ENCODE data around the gene SNUPN.

The SNUPN gene

GRCh38 chr15:75594276-75594675, 31.2 kb downstream of the SNUPN start:
- Histone ChIP-seq H3K27me3 (replicated peaks; ENCODE audit: insufficient read depth, low read length) (no peaks in the 10 kb centered on the region), H3K9me3 (replicated peaks; ENCODE audit: insufficient read depth, low read length) (no peaks in the 10 kb centered on the region), H3K4me3 (ENCODE audit: low read length) (no peak overlapping the region), H2AFZ (ENCODE audit: low read length) (no peak overlapping the region), H3K4me1 (ENCODE audit: low read length) (peaks cover 6% of the 10 kb centered on the region; the same call in 1 of the 2 replicates), H3F3A (ENCODE audit: insufficient read depth, low read length) (no peaks in the 10 kb centered on the region), H3K9me2 (replicated peaks; ENCODE audit: insufficient read depth, low read length) (no peaks in the 10 kb centered on the region), H3K36me3 (replicated peaks; ENCODE audit: insufficient read depth, low read length) (no peaks in the 10 kb centered on the region), H3K4me2 (ENCODE audit: low read depth, low read length) (no peak overlapping the region), H3K79me2 (ENCODE audit: low read length) (no peaks in the 10 kb centered on the region), H3K9ac (ENCODE audit: low read length) (no peak overlapping the region), H3K27ac (ENCODE audit: low read length) (no peak overlapping the region), H4K20me1 (ENCODE audit: insufficient read depth, low read length) (no peaks in the 10 kb centered on the region)
- no peak for DNase-seq
- TF ChIP-seq, protein P1, sequence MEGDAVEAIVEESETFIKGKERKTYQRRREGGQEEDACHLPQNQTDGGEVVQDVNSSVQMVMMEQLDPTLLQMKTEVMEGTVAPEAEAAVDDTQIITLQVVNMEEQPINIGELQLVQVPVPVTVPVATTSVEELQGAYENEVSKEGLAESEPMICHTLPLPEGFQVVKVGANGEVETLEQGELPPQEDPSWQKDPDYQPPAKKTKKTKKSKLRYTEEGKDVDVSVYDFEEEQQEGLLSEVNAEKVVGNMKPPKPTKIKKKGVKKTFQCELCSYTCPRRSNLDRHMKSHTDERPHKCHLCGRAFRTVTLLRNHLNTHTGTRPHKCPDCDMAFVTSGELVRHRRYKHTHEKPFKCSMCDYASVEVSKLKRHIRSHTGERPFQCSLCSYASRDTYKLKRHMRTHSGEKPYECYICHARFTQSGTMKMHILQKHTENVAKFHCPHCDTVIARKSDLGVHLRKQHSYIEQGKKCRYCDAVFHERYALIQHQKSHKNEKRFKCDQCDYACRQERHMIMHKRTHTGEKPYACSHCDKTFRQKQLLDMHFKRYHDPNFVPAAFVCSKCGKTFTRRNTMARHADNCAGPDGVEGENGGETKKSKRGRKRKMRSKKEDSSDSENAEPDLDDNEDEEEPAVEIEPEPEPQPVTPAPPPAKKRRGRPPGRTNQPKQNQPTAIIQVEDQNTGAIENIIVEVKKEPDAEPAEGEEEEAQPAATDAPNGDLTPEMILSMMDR (IDR thresholded peaks at IDR 0.05; ENCODE audit: low read length) = no peak
- TF ChIP-seq EZH2phosphoT487 (IDR thresholded peaks at IDR 0.05; ENCODE audit: low read length) (no peak), EZH2 (optimal IDR thresholded peaks at IDR 0.05; ENCODE audit: low read depth, low read length) (no peak)

GRCh38 chr15:75591655-75592364, 33.7 kb downstream of the SNUPN start:
- no peaks in the 10 kb centered on the region for H3K9me2 ChIP-seq (replicated peaks; ENCODE audit: insufficient read depth, low read length)
- no peaks in the 10 kb centered on the region for H3K9me3 ChIP-seq (replicated peaks; ENCODE audit: insufficient read depth, low read length)
- H3K79me2 ChIP-seq (ENCODE audit: low read length) = no peaks in the 10 kb centered on the region
- H4K20me1 ChIP-seq (ENCODE audit: insufficient read depth, low read length) = no peaks in the 10 kb centered on the region
- no peak overlapping the region for H3K9ac ChIP-seq (ENCODE audit: low read length)
- H3K36me3 ChIP-seq (replicated peaks; ENCODE audit: insufficient read depth, low read length) = no peaks in the 10 kb centered on the region
- H3K27ac ChIP-seq (ENCODE audit: low read length) = no peak overlapping the region
- no peaks in the 10 kb centered on the region for H3F3A ChIP-seq (ENCODE audit: insufficient read depth, low read length)
- no peaks in the 10 kb centered on the region for H3K27me3 ChIP-seq (replicated peaks; ENCODE audit: insufficient read depth, low read length)
- H3K4me1 ChIP-seq (ENCODE audit: low read length) = peaks cover 6% of the 10 kb centered on the region; the same call in 1 of the 2 replicates
- H3K4me2 ChIP-seq (ENCODE audit: low read depth, low read length) = no peak overlapping the region
- DNase-seq = no peak
- no peak overlapping the region for H2AFZ ChIP-seq (ENCODE audit: low read length)
- no peak overlapping the region for H3K4me3 ChIP-seq (ENCODE audit: low read length)
- TF ChIP-seq, protein P1 (IDR thresholded peaks at IDR 0.05; ENCODE audit: low read length) = no peak

DNA sequence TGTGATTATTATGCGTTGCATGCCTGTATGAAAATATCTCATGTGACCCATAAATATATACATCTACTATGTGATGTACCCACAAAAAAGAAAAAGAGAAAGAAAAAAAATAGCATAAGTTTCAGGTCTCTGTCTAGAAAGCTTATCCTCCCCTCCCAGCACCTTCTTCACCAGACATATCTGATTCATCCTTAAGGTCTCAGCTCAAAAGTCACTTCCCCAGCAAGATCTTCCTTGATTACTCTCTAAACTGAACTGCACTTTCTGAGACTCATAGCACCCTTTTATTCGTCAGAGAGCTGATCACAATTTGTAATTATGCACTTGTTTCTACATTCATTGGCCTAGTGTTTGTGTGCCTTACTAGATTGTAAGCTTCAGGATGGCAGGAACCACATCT, 35.3 kb downstream of the SNUPN start:
- no peak for DNase-seq
- H3K9ac ChIP-seq (ENCODE audit: low read length) = no peak overlapping the region
- H4K20me1 ChIP-seq (ENCODE audit: insufficient read depth, low read length) = no peaks in the 10 kb centered on the region
- no peak for TF ChIP-seq EZH2phosphoT487 (IDR thresholded peaks at IDR 0.05; ENCODE audit: low read length)
- no peak for TF ChIP-seq EZH2 (optimal IDR thresholded peaks at IDR 0.05; ENCODE audit: low read depth, low read length)
- TF ChIP-seq, protein P1 (IDR thresholded peaks at IDR 0.05; ENCODE audit: low read length) = no peak
- no peaks in the 10 kb centered on the region for H3K36me3 ChIP-seq (replicated peaks; ENCODE audit: insufficient read depth, low read length)
- peaks cover 6% of the 10 kb centered on the region; the same call in 1 of the 2 replicates for H3K4me1 ChIP-seq (ENCODE audit: low read length)
- H3F3A ChIP-seq (ENCODE audit: insufficient read depth, low read length) = no peaks in the 10 kb centered on the region
- no peaks in the 10 kb centered on the region for H3K79me2 ChIP-seq (ENCODE audit: low read length)
- H3K9me2 ChIP-seq (replicated peaks; ENCODE audit: insufficient read depth, low read length) = no peaks in the 10 kb centered on the region
- H3K4me3 ChIP-seq (ENCODE audit: low read length) = no peak overlapping the region
- no peak overlapping the region for H3K4me2 ChIP-seq (ENCODE audit: low read depth, low read length)
- H2AFZ ChIP-seq (ENCODE audit: low read length) = no peak overlapping the region
- no peaks in the 10 kb centered on the region for H3K9me3 ChIP-seq (replicated peaks; ENCODE audit: insufficient read depth, low read length)
- H3K27me3 ChIP-seq (replicated peaks; ENCODE audit: insufficient read depth, low read length) = no peaks in the 10 kb centered on the region
- H3K27ac ChIP-seq (ENCODE audit: low read length) = no peak overlapping the region
